DOHH2 (cell line): ENCODE measurements around the gene STAG1.
"Not testable (repeated sequence)": the region's sequence is repeated elsewhere in the genome, so short reads cannot be mapped to it uniquely, and the experiment has no call there.

ENCODE experiments used
- EZH2phosphoT487 ChIP-seq: fragments of 200-600 bp; sonication (generic); IDR thresholded peaks from 2 replicates; pipeline ENCODE4 v1.6.1; 2017; ENCODE audit warnings: borderline replicate concordance, mild to moderate bottlenecking, antibody characterized with exemption, low read length, moderate library complexity, mixed read lengths
- TF ChIP-seq, protein P1 (sequence below): fragments of 200-600 bp; sonication (generic); IDR thresholded peaks from one replicate; pipeline ENCODE4 v1.5.1; 2014; ENCODE audit warnings: antibody characterized with exemption, mild to moderate bottlenecking, low read depth, low read length; ENCODE audit not compliant: poor library complexity, severe bottlenecking

DNA sequence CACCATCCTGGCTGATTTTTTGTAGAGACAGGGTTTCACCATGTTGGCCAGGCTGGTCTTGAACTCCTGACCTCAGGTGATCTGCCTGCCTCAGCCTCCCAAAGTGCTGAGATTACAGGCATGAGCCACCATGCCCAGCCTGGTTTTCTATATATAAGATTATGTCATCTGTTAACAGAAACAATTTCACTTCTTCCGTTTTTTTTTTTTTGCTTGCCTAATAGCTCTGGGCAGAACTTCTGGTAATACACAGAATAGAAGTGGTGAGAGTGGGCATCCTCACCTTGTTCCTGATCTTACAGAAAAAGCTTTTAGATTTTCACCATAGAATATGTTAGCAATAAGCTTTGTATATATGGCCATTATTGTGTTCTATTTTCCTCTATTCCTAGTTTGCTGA lies 202.7 kb downstream of the STAG1 start:
- TF ChIP-seq, protein P1, sequence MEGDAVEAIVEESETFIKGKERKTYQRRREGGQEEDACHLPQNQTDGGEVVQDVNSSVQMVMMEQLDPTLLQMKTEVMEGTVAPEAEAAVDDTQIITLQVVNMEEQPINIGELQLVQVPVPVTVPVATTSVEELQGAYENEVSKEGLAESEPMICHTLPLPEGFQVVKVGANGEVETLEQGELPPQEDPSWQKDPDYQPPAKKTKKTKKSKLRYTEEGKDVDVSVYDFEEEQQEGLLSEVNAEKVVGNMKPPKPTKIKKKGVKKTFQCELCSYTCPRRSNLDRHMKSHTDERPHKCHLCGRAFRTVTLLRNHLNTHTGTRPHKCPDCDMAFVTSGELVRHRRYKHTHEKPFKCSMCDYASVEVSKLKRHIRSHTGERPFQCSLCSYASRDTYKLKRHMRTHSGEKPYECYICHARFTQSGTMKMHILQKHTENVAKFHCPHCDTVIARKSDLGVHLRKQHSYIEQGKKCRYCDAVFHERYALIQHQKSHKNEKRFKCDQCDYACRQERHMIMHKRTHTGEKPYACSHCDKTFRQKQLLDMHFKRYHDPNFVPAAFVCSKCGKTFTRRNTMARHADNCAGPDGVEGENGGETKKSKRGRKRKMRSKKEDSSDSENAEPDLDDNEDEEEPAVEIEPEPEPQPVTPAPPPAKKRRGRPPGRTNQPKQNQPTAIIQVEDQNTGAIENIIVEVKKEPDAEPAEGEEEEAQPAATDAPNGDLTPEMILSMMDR = not testable (repeated sequence)
- not testable (repeated sequence) for TF ChIP-seq EZH2phosphoT487
